HG02588 (cell line): ENCODE results near the gene KRTAP20-3.

ENCODE experiments used
- ATAC-seq: cut with Tn5 transposase; IDR thresholded peaks from one replicate; pipeline ENCODE4 v1.9.1; 2021; ENCODE audit warnings: mild to moderate bottlenecking, moderate library complexity; ENCODE audit not compliant: unreplicated experiment

Gene KRTAP20-3

GRCh38 chr21:30676737-30677136 lies 34.1 kb downstream of the KRTAP20-3 start:
- no peak for ATAC-seq

DNA sequence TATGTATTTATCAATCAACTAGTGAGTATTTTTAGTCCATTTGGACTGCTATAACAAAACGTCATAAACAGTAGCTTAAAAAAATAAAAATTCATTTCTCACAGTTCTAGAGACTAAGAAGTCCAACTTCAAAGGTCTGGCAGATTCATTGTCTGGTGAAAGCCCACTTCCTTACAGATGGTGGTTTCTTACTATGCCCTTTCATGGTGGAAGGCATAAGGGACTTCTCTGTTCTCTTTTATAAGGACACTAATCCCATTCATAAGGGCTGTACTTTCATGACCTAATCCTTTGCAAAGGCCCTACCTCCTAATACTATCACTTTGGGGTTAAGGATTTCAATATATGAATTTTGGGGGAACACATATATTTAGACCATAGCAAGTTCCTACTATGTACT lies 37.9 kb downstream of the KRTAP20-3 start:
- ATAC-seq, result no peak

DNA sequence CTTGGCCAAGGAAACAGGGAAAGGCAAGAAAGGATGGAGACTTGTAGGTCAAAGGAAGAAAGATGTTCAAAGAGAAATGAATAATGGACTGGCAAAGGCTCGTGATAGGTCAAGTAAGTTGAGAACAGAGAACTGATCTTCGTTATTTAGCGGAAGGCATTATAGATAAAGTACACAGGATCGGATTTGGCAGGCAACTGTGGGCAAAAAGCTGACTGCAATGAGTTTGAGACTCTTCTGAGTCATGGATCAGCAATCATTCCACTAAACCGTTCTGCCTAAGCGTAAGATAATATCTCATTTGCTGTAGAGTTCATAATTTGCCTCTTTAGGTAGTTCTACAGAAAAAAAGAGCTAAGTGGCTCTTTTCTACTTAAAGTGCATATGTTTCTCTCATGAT lies 41.8 kb downstream of the KRTAP20-3 start:
- no peak for ATAC-seq

- no peak for ATAC-seq
These were observed 47.2 kb downstream of the KRTAP20-3 start for GRCh38 chr21:30689822-30690221.
